T-helper 9 cell (primary cell): ENCODE data around the gene CCNY.
A peak's percentile ranks its signal among the peaks of the same experiment; 100 is the strongest.

Experiments used
- DNase-seq: peaks from one replicate; pipeline ENCODE4 v3.0.0-alpha.2; 2020

The CCNY gene

GRCh38 chr10:35433851-35434426, 97.6 kb downstream of the CCNY start:
- DNase-seq = no peak

- no peak for DNase-seq
Measured at GRCh38 chr10:35434533-35434932, 98.2 kb downstream of the CCNY start.

GRCh38 chr10:35435824-35436223, 99.5 kb downstream of the CCNY start:
- DNase-seq = no peak

- DNase-seq = no peak
Measured at GRCh38 chr10:35437829-35438228, 101.5 kb downstream of the CCNY start.

GRCh38 chr10:35438718-35439571, 102.6 kb downstream of the CCNY start:
- DNase-seq = no peak

GRCh38 chr10:35440016-35440415, 103.7 kb downstream of the CCNY start:
- DNase-seq = no peak

- DNase-seq = no peak
Measured at GRCh38 chr10:35442028-35442427, 105.7 kb downstream of the CCNY start.

- DNase-seq = no peak
Measured at GRCh38 chr10:35442592-35442991, 106.3 kb downstream of the CCNY start.

GRCh38 chr10:35443858-35444257, 107.5 kb downstream of the CCNY start:
- no peak for DNase-seq

- no peak for DNase-seq
Measured at GRCh38 chr10:35445150-35445884, 109.0 kb downstream of the CCNY start.

- no peak for DNase-seq
Measured at GRCh38 chr10:35446439-35446838, 110.1 kb downstream of the CCNY start.

- peak; percentile 15 for DNase-seq
Measured at GRCh38 chr10:35447693-35448407, 111.5 kb downstream of the CCNY start.

- no peak for DNase-seq
Measured at GRCh38 chr10:35448687-35449662, 112.7 kb downstream of the CCNY start.

GRCh38 chr10:35449944-35450343, 113.6 kb downstream of the CCNY start:
- DNase-seq = no peak

GRCh38 chr10:35451151-35452016, 115.1 kb downstream of the CCNY start:
- DNase-seq = no peak

- no peak for DNase-seq
Measured at GRCh38 chr10:35452171-35452570, 115.9 kb downstream of the CCNY start.

GRCh38 chr10:35452847-35453246, 116.5 kb downstream of the CCNY start:
- no peak for DNase-seq

GRCh38 chr10:35453855-35454532, 117.7 kb downstream of the CCNY start:
- no peak for DNase-seq

- no peak for DNase-seq
Measured at GRCh38 chr10:35456153-35456720, 119.9 kb downstream of the CCNY start.

- no peak for DNase-seq
Measured at GRCh38 chr10:35456784-35457183, 120.5 kb downstream of the CCNY start.
